Thymus (tissue), 11 donors: Measurements from ENCODE around the gene RPL15. TPM values are rescaled to one million over a fixed set of nuclear protein-coding genes. Genes with fewer than 3 reads are reported as not detected.
A peak's percentile ranks its signal among the peaks of the same experiment; 100 is the strongest.
"Not testable (repeated sequence)": the region's sequence is repeated elsewhere in the genome, so short reads cannot be mapped to it uniquely, and the experiment has no call there.

Experiments
- DNase-seq, 9 donors: peaks; one replicate each; pipeline ENCODE4 v3.0.0-alpha.2; 2013; ENCODE audit warnings: low spot score in 9 of 9, low read depth in 6 of 9, missing footprints in 1 of 9
- H3K27ac ChIP-seq, 2 donors: one replicate each; pipeline ENCODE4 v1.5.1; 2013; ENCODE audit warnings: control low read depth in 1 of 2, low read depth in 1 of 2, low read length in 1 of 2, mild to moderate bottlenecking in 1 of 2, moderate library complexity in 1 of 2
- H3K27me3 ChIP-seq, 2 donors: one replicate each; pipeline ENCODE4 v1.5.1; 2013; ENCODE audit warnings: low read length in 1 of 2; ENCODE audit not compliant: control insufficient read depth in 2 of 2, insufficient read depth in 1 of 2
- H3K36me3 ChIP-seq, 2 donors: one replicate each; pipeline ENCODE4 v1.5.1; 2013; ENCODE audit warnings: low read length in 1 of 2, mild to moderate bottlenecking in 1 of 2, moderate library complexity in 1 of 2; ENCODE audit not compliant: control insufficient read depth in 2 of 2, insufficient read depth in 2 of 2
- H3K4me1 ChIP-seq, 2 donors: one replicate each; pipeline ENCODE4 v1.5.1; 2013; ENCODE audit warnings: low read length in 2 of 2; ENCODE audit not compliant: control insufficient read depth in 2 of 2, insufficient read depth in 2 of 2
- H3K4me3 ChIP-seq, 2 donors: one replicate each; pipeline ENCODE4 v1.5.1; 2013; ENCODE audit warnings: low read length in 2 of 2, control low read depth in 1 of 2, mild to moderate bottlenecking in 1 of 2
- H3K9me3 ChIP-seq, 2 donors: one replicate each; pipeline ENCODE4 v1.5.1; 2013; ENCODE audit warnings: low read length in 1 of 2, mild to moderate bottlenecking in 1 of 2; ENCODE audit not compliant: control insufficient read depth in 2 of 2, insufficient read depth in 1 of 2
- WGBS: extraction: QIAGEN DNeasy Blood & Tissue Kit; methylation state at CpG from one replicate; pipeline ENCODE4 v1.1.7; 2013; 5-methylcytosine and 5-hydroxymethylcytosine counted together
- polyA plus RNA-seq: library from polyadenylated mRNA; stranded (reverse); fragments of 200-250 nt; gene quantifications from one replicate; pipeline ENCODE4 v1.2.3, GENCODE V29; 2013
- total RNA-seq: library from RNA; stranded (reverse); fragments of 120-200 nt; gene quantifications from one replicate; pipeline ENCODE4 v1.2.4, GENCODE V29; 2013
- donor health status: healthy.

Gene RPL15
- total and polyA plus RNA-seq, 2 donors: 2,170 to 4,223 TPM

GRCh38 chr3:23916152-23916885 is 613 bp upstream of the RPL15 start:
- peak in 1 of 9 donors; percentile 5 for DNase-seq
- 1% methylated on average over 48 of the region's 48 CpGs for WGBS
- Histone ChIP-seq H3K27me3 (peaks cover 18 to 20% of the 10 kb centered on the region in 2 donors), H3K36me3 (peaks cover 19 to 29% of the 10 kb centered on the region in 2 donors), H3K9me3 (peaks cover 0 to 3% of the 10 kb centered on the region in 2 donors), H3K4me1 (peaks cover 4 to 17% of the 10 kb centered on the region in 2 donors), H3K27ac (peak overlapping the region; percentile 64 to 74), H3K4me3 (peak overlapping the region; percentile 85 to 98)

GRCh38 chr3:23917679-23918303 is 859 bp downstream of the RPL15 start:
- peak in 4 of 9 donors; percentile 42 to 86 (median 74) for DNase-seq
- WGBS: 1% methylated on average over 20 of the region's 21 CpGs

GRCh38 chr3:23918331-23918730 is 1.4 kb downstream of the RPL15 start:
- Histone ChIP-seq H3K36me3 (peaks cover 24 to 34% of the 10 kb centered on the region in 2 donors), H3K27ac (peak overlapping the region in 1 of 2 donors; percentile 98), H3K4me3 (peak overlapping the region; percentile 85 to 98), H3K4me1 (peaks cover 4 to 17% of the 10 kb centered on the region in 2 donors), H3K27me3 (peaks cover 18 to 20% of the 10 kb centered on the region in 2 donors)
- not testable (repeated sequence) for DNase-seq, H3K9me3 ChIP-seq
- WGBS: 51% methylated on average over 12 of the region's 12 CpGs

More at GRCh38 chr3:23917679-23918303, 859 bp downstream of the RPL15 start:
- Histone ChIP-seq H3K36me3 (peaks cover 24 to 34% of the 10 kb centered on the region in 2 donors), H3K27me3 (peaks cover 18 to 20% of the 10 kb centered on the region in 2 donors), H3K27ac (peak overlapping the region; percentile 98 to 99), H3K4me3 (peak overlapping the region; percentile 85 to 98), H3K4me1 (peaks cover 4 to 17% of the 10 kb centered on the region in 2 donors)
- H3K9me3 ChIP-seq: not testable (repeated sequence)

- Histone ChIP-seq H3K36me3 (peaks cover 24 to 34% of the 10 kb centered on the region in 2 donors), H3K4me3 (no peak overlapping the region), H3K4me1 (peaks cover 4 to 17% of the 10 kb centered on the region in 2 donors), H3K9me3 (peaks cover 0 to 3% of the 10 kb centered on the region in 2 donors), H3K27me3 (peaks cover 17 to 18% of the 10 kb centered on the region in 2 donors), H3K27ac (no peak overlapping the region)
- 93% methylated on average over 2 of the region's 2 CpGs for WGBS
- DNase-seq: no peak
These were observed 2.7 kb downstream of the RPL15 start for GRCh38 chr3:23919628-23920027.

- Histone ChIP-seq H3K4me1 (peaks cover 4 to 17% of the 10 kb centered on the region in 2 donors), H3K27ac (no peak overlapping the region), H3K27me3 (peaks cover 12 to 16% of the 10 kb centered on the region in 2 donors), H3K9me3 (peaks cover 0 to 3% of the 10 kb centered on the region in 2 donors), H3K4me3 (no peak overlapping the region), H3K36me3 (peaks cover 24 to 34% of the 10 kb centered on the region in 2 donors)
- no peak for DNase-seq
- 97% methylated on average over 5 of the region's 5 CpGs for WGBS
These were observed 3.3 kb downstream of the RPL15 start for GRCh38 chr3:23920151-23920655.

- peaks cover 4 to 11% of the 10 kb centered on the region in 2 donors for H3K4me1 ChIP-seq
- H3K9me3 ChIP-seq: peaks cover 0 to 3% of the 10 kb centered on the region in 2 donors
- H3K27ac ChIP-seq: no peak overlapping the region
- H3K4me3 ChIP-seq: no peak overlapping the region
- H3K27me3 ChIP-seq: peaks cover 5 to 7% of the 10 kb centered on the region in 2 donors
- 97% methylated on average over 3 of the region's 3 CpGs for WGBS
- no peak for DNase-seq
- H3K36me3 ChIP-seq: peaks cover 24 to 34% of the 10 kb centered on the region in 2 donors
These were observed 4.2 kb downstream of the RPL15 start for GRCh38 chr3:23921052-23921511.

- 96% methylated on average over 2 of the region's 2 CpGs for WGBS
- Histone ChIP-seq H3K27me3 (no peaks in the 10 kb centered on the region), H3K27ac (no peak overlapping the region), H3K36me3 (peaks cover 20 to 25% of the 10 kb centered on the region in 2 donors), H3K4me1 (peaks cover 0 to 6% of the 10 kb centered on the region in 2 donors), H3K9me3 (no peaks in the 10 kb centered on the region), H3K4me3 (no peak overlapping the region)
- DNase-seq: no peak
These were observed 6.9 kb downstream of the RPL15 start for GRCh38 chr3:23923786-23924185.

- Histone ChIP-seq H3K27ac (no peak overlapping the region), H3K27me3 (no peaks in the 10 kb centered on the region), H3K9me3 (no peaks in the 10 kb centered on the region), H3K4me3 (no peak overlapping the region), H3K4me1 (peaks cover 0 to 4% of the 10 kb centered on the region in 2 donors), H3K36me3 (peaks cover 5 to 6% of the 10 kb centered on the region in 2 donors)
- 95% methylated on average over 7 of the region's 7 CpGs for WGBS
- DNase-seq: no peak
These were observed 9.3 kb downstream of the RPL15 start for GRCh38 chr3:23926246-23926645.

- no peak for DNase-seq
- Histone ChIP-seq H3K9me3 (no peaks in the 10 kb centered on the region), H3K36me3 (peaks cover 3% of the 10 kb centered on the region in 2 donors), H3K4me1 (peaks cover 0 to 4% of the 10 kb centered on the region in 2 donors), H3K27ac (no peak overlapping the region), H3K4me3 (no peak overlapping the region), H3K27me3 (no peaks in the 10 kb centered on the region)
- 97% methylated on average over 3 of the region's 3 CpGs for WGBS
These were observed 9.8 kb downstream of the RPL15 start for GRCh38 chr3:23926736-23927135.
